HepG2 (cell line): ENCODE results near the gene AHCYL2. TPM values are rescaled to one million over a fixed set of nuclear protein-coding genes. Genes with fewer than 3 reads are reported as not detected.

ENCODE experiments used
- ATF7-NPFF ChIP-seq: sonication (generic); formaldehyde crosslinking; IDR thresholded peaks from 2 replicates; pipeline ENCODE4 v1.8.1; 2023; ENCODE audit warnings: mild to moderate bottlenecking, low read depth, missing genetic modification reagents, moderate library complexity
- MAFK ChIP-seq, 2 experiments: IDR thresholded peaks in 1 of 2; conservative IDR thresholded peaks in 1 of 2; 2 replicates each; pipeline ENCODE4 v1.6.1; 2011; ENCODE audit warnings: improper control_type of control experiment in 2 of 2, low read length in 2 of 2
- NAIF1 ChIP-seq: sonication (generic); formaldehyde crosslinking; IDR thresholded peaks from 2 replicates; pipeline ENCODE4 v1.5.0; 2020; ENCODE audit warnings: mild to moderate bottlenecking, missing genetic modification reagents, borderline replicate concordance
- NFE2L2 ChIP-seq: fragments of 150-350 bp; IDR thresholded peaks from 2 replicates; pipeline ENCODE4 v1.6.1; 2014; ENCODE audit warnings: low read length
- ZNF224 ChIP-seq: sonication (generic); formaldehyde crosslinking; IDR thresholded peaks from 2 replicates; pipeline ENCODE4 v1.5.0; 2020; ENCODE audit warnings: mild to moderate bottlenecking, missing genetic modification reagents
- ZNF567 ChIP-seq: sonication (generic); formaldehyde crosslinking; IDR thresholded peaks from 2 replicates; pipeline ENCODE4 v1.8.1; 2023; ENCODE audit warnings: mild to moderate bottlenecking, missing genetic modification reagents, borderline replicate concordance
- polyA plus RNA-seq, 8 experiments: library from polyadenylated mRNA; depleted of rRNA in 3 of 8; stranded (reverse) in 7 of 8; unstranded in 1 of 8; fragments of >200 nt; fragmentation: Illumina TruSeq in 4 of 8; extraction: Trizol in 4 of 8; gene quantifications; 2 replicates each; pipeline versions ENCODE4 v1.2.1 to v1.2.3, GENCODE V29; 2011 to 2016; ENCODE audit warnings: low read depth in 4 of 8, missing spikeins in 1 of 8, mixed read lengths in 1 of 8; ENCODE audit not compliant: insufficient read depth in 1 of 8
- total RNA-seq, 5 experiments: library from RNA; depleted of rRNA; stranded (reverse); fragments of >200 nt; fragmentation: Illumina TruSeq; extraction: Trizol; gene quantifications; 2 replicates each; pipeline ENCODE4 v1.2.3, GENCODE V29; 2016; ENCODE audit warnings: low read depth in 1 of 5
- TF ChIP-seq, protein P1 (sequence below): sonication (generic); formaldehyde crosslinking; IDR thresholded peaks from 2 replicates; pipeline ENCODE4 v1.8.0; 2022; ENCODE audit warnings: missing genetic modification reagents, mild to moderate bottlenecking, inconsistent platforms, borderline replicate concordance
- TF ChIP-seq, protein P2 (sequence below): sonication (generic); formaldehyde crosslinking; conservative IDR thresholded peaks from 2 replicates; pipeline ENCODE4 v1.4.0; 2020; ENCODE audit warnings: missing genetic modification reagents

The AHCYL2 gene
- total and polyA plus RNA-seq, 2 of the 13 experiments (the other 11 are each of a cell fraction or from before 2014, with no cell fraction given): 9.5 to 14.7 TPM

DNA sequence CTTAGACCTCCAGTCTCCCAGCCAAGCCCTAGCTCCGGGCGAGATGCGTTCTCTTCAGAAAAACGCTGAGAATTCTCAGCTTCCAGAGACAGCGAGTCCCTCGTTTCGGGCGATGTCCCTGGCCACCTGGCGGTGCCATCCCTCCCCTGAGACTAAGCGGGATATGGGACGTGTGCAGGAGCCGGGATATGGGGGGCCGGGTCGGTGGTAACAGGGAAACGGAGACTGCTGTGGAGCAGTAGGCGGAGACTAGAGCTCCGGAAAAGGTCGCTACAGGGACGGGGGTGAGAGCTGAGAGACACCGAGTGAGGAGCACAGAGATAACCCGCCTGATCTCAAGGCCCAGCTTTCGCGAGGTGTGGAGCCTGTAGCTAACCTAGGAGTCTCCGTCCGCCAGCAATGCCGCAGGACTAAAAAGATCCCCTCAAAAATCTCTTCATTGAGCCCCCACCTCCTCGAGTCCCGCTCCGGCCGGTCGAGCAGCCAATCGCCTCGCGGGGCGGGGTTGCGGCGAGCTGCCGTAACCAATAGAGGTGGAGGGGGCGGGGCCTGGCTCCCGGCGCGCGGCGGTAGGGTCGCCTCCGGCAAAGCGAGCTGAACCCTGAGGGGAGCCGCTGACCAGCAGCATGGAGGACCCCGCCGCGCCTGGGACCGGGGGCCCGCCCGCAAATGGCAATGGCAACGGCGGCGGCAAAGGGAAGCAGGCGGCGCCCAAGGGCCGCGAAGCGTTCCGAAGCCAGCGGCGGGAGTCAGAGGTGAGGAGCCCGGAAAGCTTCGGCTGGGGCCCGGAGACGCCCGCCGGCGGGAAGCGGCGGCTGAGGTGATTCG is 209.2 kb downstream of the AHCYL2 start, which contains the start of gene STRIP2 (continued):
- TF ChIP-seq, protein P1, sequence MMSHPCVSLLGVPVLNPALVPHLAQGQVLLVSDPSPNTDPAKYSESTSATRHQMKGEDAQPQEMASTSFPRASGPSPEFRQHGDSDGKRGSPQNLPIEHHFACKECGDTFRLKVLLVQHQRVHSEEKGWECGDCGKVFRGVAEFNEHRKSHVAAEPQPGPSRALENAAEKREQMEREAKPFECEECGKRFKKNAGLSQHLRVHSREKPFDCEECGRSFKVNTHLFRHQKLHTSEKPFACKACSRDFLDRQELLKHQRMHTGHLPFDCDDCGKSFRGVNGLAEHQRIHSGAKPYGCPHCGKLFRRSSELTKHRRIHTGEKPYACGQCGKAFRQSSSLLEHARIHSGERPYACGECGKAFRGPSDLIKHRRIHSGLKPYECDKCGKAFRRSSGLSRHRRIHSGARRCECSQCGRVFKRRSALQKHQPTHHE (CRISPR knock-in tag): no peak
- TF ChIP-seq NAIF1 (CRISPR knock-in tag): peak; percentile 44; the same call in 1 of the 2 replicates
- TF ChIP-seq ZNF567 (CRISPR knock-in tag): no peak
- TF ChIP-seq MAFK (conservative IDR thresholded peaks at IDR 0.05 in 1 of 2, IDR thresholded peaks at IDR 0.05 in 1 of 2; ENCODE audit: low read length in 2 of 2): no peak
- no peak; the same call in 1 of the 2 replicates for TF ChIP-seq ZNF224 (CRISPR knock-in tag)
- 0 out of 2 replicates have a peak, but pooled peaks have one; percentile 7 for TF ChIP-seq ATF7-NPFF (CRISPR knock-in tag)
- TF ChIP-seq NFE2L2: 0 out of 2 replicates have a peak, but pooled peaks have one; percentile 7
- TF ChIP-seq, protein P2, sequence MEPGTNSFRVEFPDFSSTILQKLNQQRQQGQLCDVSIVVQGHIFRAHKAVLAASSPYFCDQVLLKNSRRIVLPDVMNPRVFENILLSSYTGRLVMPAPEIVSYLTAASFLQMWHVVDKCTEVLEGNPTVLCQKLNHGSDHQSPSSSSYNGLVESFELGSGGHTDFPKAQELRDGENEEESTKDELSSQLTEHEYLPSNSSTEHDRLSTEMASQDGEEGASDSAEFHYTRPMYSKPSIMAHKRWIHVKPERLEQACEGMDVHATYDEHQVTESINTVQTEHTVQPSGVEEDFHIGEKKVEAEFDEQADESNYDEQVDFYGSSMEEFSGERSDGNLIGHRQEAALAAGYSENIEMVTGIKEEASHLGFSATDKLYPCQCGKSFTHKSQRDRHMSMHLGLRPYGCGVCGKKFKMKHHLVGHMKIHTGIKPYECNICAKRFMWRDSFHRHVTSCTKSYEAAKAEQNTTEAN (CRISPR knock-in tag): 0 out of 2 replicates have a peak, but pooled peaks have one; percentile 48
